ENCODE results near the gene PFN3.
"Not testable (repeated sequence)": the region's sequence is repeated elsewhere in the genome, so short reads cannot be mapped to it uniquely, and the experiment has no call there.

The PFN3 gene

GRCh38 chr5:177420472-177420871 is 20.0 kb upstream of the PFN3 start:
- not testable (repeated sequence) for H3K4me1 ChIP-seq (ENCODE audit: control insufficient read depth, insufficient read depth, low read length); H3K27ac ChIP-seq (ENCODE audit: low read length); H3K9me3 ChIP-seq (ENCODE audit: control insufficient read depth, insufficient read depth, low read length); H3K4me3 ChIP-seq (ENCODE audit: low read length); H3K27me3 ChIP-seq (ENCODE audit: control insufficient read depth, insufficient read depth, low read length); DNase-seq (ENCODE audit: low read depth, low spot score); H3K36me3 ChIP-seq (ENCODE audit: control insufficient read depth, insufficient read depth, low read length)
- WGBS (ENCODE audit: insufficient coverage, insufficient read length) = no CpG with 5 or more reads among the region's 7 CpGs

- H3K27ac ChIP-seq (ENCODE audit: low read length) = no peak overlapping the region
- no peaks in the 10 kb centered on the region for H3K27me3 ChIP-seq (ENCODE audit: control insufficient read depth, insufficient read depth, low read length)
- no peaks in the 10 kb centered on the region for H3K9me3 ChIP-seq (ENCODE audit: control insufficient read depth, insufficient read depth, low read length)
- no peak overlapping the region for H3K4me3 ChIP-seq (ENCODE audit: low read length)
- no peaks in the 10 kb centered on the region for H3K36me3 ChIP-seq (ENCODE audit: control insufficient read depth, insufficient read depth, low read length)
- H3K4me1 ChIP-seq (ENCODE audit: control insufficient read depth, insufficient read depth, low read length) = no peaks in the 10 kb centered on the region
- WGBS (ENCODE audit: insufficient coverage, insufficient read length) = no CpG with 5 or more reads among the region's 3 CpGs
- no peak for DNase-seq (ENCODE audit: low read depth, low spot score)
These were observed 18.6 kb upstream of the PFN3 start for GRCh38 chr5:177419046-177419445.

- no CpG with 5 or more reads among the region's 6 CpGs for WGBS (ENCODE audit: insufficient coverage, insufficient read length)
- not testable (repeated sequence) for H3K27me3 ChIP-seq (ENCODE audit: control insufficient read depth, insufficient read depth, low read length); H3K9me3 ChIP-seq (ENCODE audit: control insufficient read depth, insufficient read depth, low read length); H3K4me3 ChIP-seq (ENCODE audit: low read length); H3K4me1 ChIP-seq (ENCODE audit: control insufficient read depth, insufficient read depth, low read length); DNase-seq (ENCODE audit: low read depth, low spot score); H3K27ac ChIP-seq (ENCODE audit: low read length); H3K36me3 ChIP-seq (ENCODE audit: control insufficient read depth, insufficient read depth, low read length)
These were observed 16.6 kb upstream of the PFN3 start for GRCh38 chr5:177417081-177417480.

DNA sequence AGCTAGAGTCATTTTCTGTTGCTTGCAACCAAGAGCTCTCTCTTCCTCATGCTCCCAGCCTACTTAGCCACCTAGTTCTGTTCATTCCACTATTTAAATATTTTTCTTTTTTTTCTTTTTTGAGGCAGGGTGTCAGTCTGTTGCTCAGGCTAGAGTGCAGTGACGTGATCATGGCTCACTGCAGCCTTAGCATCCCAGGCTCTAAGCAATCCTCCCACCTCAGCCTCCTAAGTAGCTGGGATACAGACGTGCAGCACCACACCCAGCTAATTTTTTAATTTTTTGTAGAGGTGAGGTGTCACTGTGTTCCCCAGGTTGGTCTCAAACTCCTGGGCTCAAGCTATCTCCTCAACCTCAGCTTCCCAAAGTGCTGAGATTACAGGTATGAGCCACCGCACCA is 14.0 kb upstream of the PFN3 start:
- H3K9me3 ChIP-seq (ENCODE audit: control insufficient read depth, insufficient read depth, low read length) = no peaks in the 10 kb centered on the region
- no CpG with 5 or more reads among the region's 3 CpGs for WGBS (ENCODE audit: insufficient coverage, insufficient read length)
- no peak overlapping the region for H3K4me3 ChIP-seq (ENCODE audit: low read length)
- no peak overlapping the region for H3K27ac ChIP-seq (ENCODE audit: low read length)
- H3K36me3 ChIP-seq (ENCODE audit: control insufficient read depth, insufficient read depth, low read length) = no peaks in the 10 kb centered on the region
- no peak for DNase-seq (ENCODE audit: low read depth, low spot score)
- H3K27me3 ChIP-seq (ENCODE audit: control insufficient read depth, insufficient read depth, low read length) = no peaks in the 10 kb centered on the region
- no peaks in the 10 kb centered on the region for H3K4me1 ChIP-seq (ENCODE audit: control insufficient read depth, insufficient read depth, low read length)

GRCh38 chr5:177412603-177413233 is 12.3 kb upstream of the PFN3 start:
- Histone ChIP-seq H3K27ac (ENCODE audit: low read length) (no peak overlapping the region), H3K4me3 (ENCODE audit: low read length) (no peak overlapping the region), H3K4me1 (ENCODE audit: control insufficient read depth, insufficient read depth, low read length) (no peaks in the 10 kb centered on the region), H3K36me3 (ENCODE audit: control insufficient read depth, insufficient read depth, low read length) (no peaks in the 10 kb centered on the region), H3K27me3 (ENCODE audit: control insufficient read depth, insufficient read depth, low read length) (peaks cover 2% of the 10 kb centered on the region; the same call in 1 of the 2 replicates), H3K9me3 (ENCODE audit: control insufficient read depth, insufficient read depth, low read length) (no peaks in the 10 kb centered on the region)
- DNase-seq (ENCODE audit: low read depth, low spot score) = no peak
- no CpG with 5 or more reads among the region's 8 CpGs for WGBS (ENCODE audit: insufficient coverage, insufficient read length)

DNA sequence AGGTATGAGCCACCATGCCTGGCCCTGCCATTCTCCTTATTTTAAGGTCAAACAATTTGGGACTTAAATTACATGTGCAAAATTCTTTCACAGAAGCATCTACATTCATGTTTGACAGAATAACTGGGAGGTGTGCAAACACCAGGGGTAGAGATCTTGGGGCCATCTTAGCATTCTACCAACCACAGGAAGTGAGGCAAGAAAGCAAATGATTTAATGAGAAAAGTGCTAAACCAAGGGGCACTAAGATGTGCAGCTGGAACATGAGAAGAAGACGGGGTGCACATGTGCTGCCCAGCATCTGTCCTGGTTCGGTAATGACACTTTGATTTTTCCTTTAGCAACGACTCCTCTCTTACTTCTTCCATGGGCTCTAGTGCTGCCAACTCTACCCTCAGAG is 10.1 kb upstream of the PFN3 start:
- no peak for DNase-seq (ENCODE audit: low read depth, low spot score)
- no peak overlapping the region for H3K27ac ChIP-seq (ENCODE audit: low read length)
- WGBS (ENCODE audit: insufficient coverage, insufficient read length) = no CpG with 5 or more reads among the region's 3 CpGs
- H3K4me3 ChIP-seq (ENCODE audit: low read length) = no peak overlapping the region
- no peaks in the 10 kb centered on the region for H3K4me1 ChIP-seq (ENCODE audit: control insufficient read depth, insufficient read depth, low read length)
- H3K9me3 ChIP-seq (ENCODE audit: control insufficient read depth, insufficient read depth, low read length) = no peaks in the 10 kb centered on the region
- H3K27me3 ChIP-seq (ENCODE audit: control insufficient read depth, insufficient read depth, low read length) = peaks cover 4% of the 10 kb centered on the region; the same call in 1 of the 2 replicates
- no peaks in the 10 kb centered on the region for H3K36me3 ChIP-seq (ENCODE audit: control insufficient read depth, insufficient read depth, low read length)

- Histone ChIP-seq H3K27ac (ENCODE audit: low read length) (no peak within 1 kb of the TSS), H3K27me3 (ENCODE audit: control insufficient read depth, insufficient read depth, low read length) (peaks cover 15% of the 10 kb centered on the region; the same call in 1 of the 2 replicates), H3K9me3 (ENCODE audit: control insufficient read depth, insufficient read depth, low read length) (no peaks in the 10 kb centered on the region), H3K36me3 (ENCODE audit: control insufficient read depth, insufficient read depth, low read length) (no peaks in the 10 kb centered on the region), H3K4me1 (ENCODE audit: control insufficient read depth, insufficient read depth, low read length) (no peaks in the 10 kb centered on the region; the same call in 1 of the 2 replicates), H3K4me3 (ENCODE audit: low read length) (no peak within 1 kb of the TSS)
- WGBS (ENCODE audit: insufficient coverage, insufficient read length) = no CpG with 5 or more reads among the region's 9 CpGs
- no peak for DNase-seq (ENCODE audit: low read depth, low spot score)
These were observed 8.8 kb upstream of the PFN3 start, which contains the start of gene F12 for GRCh38 chr5:177409043-177409801. Gene F12, minus strand, starts transcription at chr5:177409564. Its CDS starts 37 bp downstream, at chr5:177409527.

DNA sequence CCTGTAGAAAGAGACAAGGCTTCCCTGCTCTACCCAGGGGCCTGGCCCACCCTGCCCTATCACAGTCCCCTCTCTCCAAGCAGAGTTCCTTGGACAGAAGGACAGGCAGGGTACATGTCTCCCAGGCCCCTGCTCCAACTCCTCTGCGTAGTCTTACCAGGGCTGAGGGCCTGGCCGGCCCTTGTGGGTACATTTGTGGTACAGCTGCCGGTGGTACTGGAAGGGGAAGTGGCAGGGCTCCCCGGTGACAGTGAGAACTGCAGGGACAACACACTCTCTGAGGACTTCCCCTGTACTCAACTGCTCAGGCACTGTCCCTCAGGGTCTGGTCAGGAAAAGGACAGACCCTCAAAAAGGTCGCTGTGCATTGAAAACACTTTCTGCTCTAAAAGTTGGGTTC is 5.3 kb upstream of the PFN3 start:
- Histone ChIP-seq H3K4me1 (ENCODE audit: control insufficient read depth, insufficient read depth, low read length) (peaks cover 4% of the 10 kb centered on the region), H3K4me3 (ENCODE audit: low read length) (no peak overlapping the region), H3K27ac (ENCODE audit: low read length) (no peak overlapping the region), H3K9me3 (ENCODE audit: control insufficient read depth, insufficient read depth, low read length) (no peaks in the 10 kb centered on the region), H3K36me3 (ENCODE audit: control insufficient read depth, insufficient read depth, low read length) (no peaks in the 10 kb centered on the region), H3K27me3 (ENCODE audit: control insufficient read depth, insufficient read depth, low read length) (peaks cover 20% of the 10 kb centered on the region; the same call in 1 of the 2 replicates)
- WGBS (ENCODE audit: insufficient coverage, insufficient read length) = no CpG with 5 or more reads among the region's 5 CpGs
- DNase-seq (ENCODE audit: low read depth, low spot score) = no peak

GRCh38 chr5:177405312-177405711 is 4.9 kb upstream of the PFN3 start:
- Histone ChIP-seq H3K27me3 (ENCODE audit: control insufficient read depth, insufficient read depth, low read length) (peaks cover 20% of the 10 kb centered on the region; the same call in 1 of the 2 replicates), H3K9me3 (ENCODE audit: control insufficient read depth, insufficient read depth, low read length) (no peaks in the 10 kb centered on the region), H3K36me3 (ENCODE audit: control insufficient read depth, insufficient read depth, low read length) (no peaks in the 10 kb centered on the region), H3K4me3 (ENCODE audit: low read length) (no peak overlapping the region), H3K4me1 (ENCODE audit: control insufficient read depth, insufficient read depth, low read length) (peaks cover 4% of the 10 kb centered on the region), H3K27ac (ENCODE audit: low read length) (no peak overlapping the region)
- no CpG with 5 or more reads among the region's 2 CpGs for WGBS (ENCODE audit: insufficient coverage, insufficient read length)
- no peak for DNase-seq (ENCODE audit: low read depth, low spot score)

GRCh38 chr5:177404641-177405179 is 4.2 kb upstream of the PFN3 start:
- peaks cover 20% of the 10 kb centered on the region; the same call in 1 of the 2 replicates for H3K27me3 ChIP-seq (ENCODE audit: control insufficient read depth, insufficient read depth, low read length)
- H3K4me1 ChIP-seq (ENCODE audit: control insufficient read depth, insufficient read depth, low read length) = peaks cover 4% of the 10 kb centered on the region
- peak overlapping the region; percentile 25 for H3K4me3 ChIP-seq (ENCODE audit: low read length)
- H3K36me3 ChIP-seq (ENCODE audit: control insufficient read depth, insufficient read depth, low read length) = no peaks in the 10 kb centered on the region
- no peak overlapping the region for H3K27ac ChIP-seq (ENCODE audit: low read length)
- H3K9me3 ChIP-seq (ENCODE audit: control insufficient read depth, insufficient read depth, low read length) = no peaks in the 10 kb centered on the region
- WGBS (ENCODE audit: insufficient coverage, insufficient read length) = no CpG with 5 or more reads among the region's 16 CpGs
- no peak for DNase-seq (ENCODE audit: low read depth, low spot score)
